Upper lobe of right lung (tissue), 1 donor: Measurements from ENCODE around the gene SPTSSB. TPM values are rescaled to one million over a fixed set of nuclear protein-coding genes. Genes with fewer than 3 reads are reported as not detected.
A peak's percentile ranks its signal among the peaks of the same experiment; 100 is the strongest.

Experiments
- ATAC-seq: fragments of 200-7000 bp; cut with Tn5 transposase; one replicate; pipeline ENCODE4 v1.9.1; 2020; ENCODE audit warnings: mild to moderate bottlenecking, moderate library complexity
- DNase-seq: peaks from one replicate; pipeline ENCODE4 v3.0.0-alpha.2; 2020
- H3K27ac ChIP-seq: fragments of 200-600 bp; one replicate; pipeline ENCODE4 v1.8.0; 2022
- H3K27me3 ChIP-seq: fragments of 200-600 bp; one replicate; pipeline ENCODE4 v1.8.0; 2022; ENCODE audit warnings: mild to moderate bottlenecking
- H3K36me3 ChIP-seq: fragments of 200-600 bp; one replicate; pipeline ENCODE4 v1.8.0; 2022
- H3K4me1 ChIP-seq: fragments of 200-600 bp; one replicate; pipeline ENCODE4 v1.8.0; 2022
- H3K4me3 ChIP-seq: fragments of 200-600 bp; one replicate; pipeline ENCODE4 v1.8.0; 2022; ENCODE audit warnings: mild to moderate bottlenecking
- H3K9me3 ChIP-seq: fragments of 200-600 bp; one replicate; pipeline ENCODE4 v1.8.0; 2022
- intact Hi-C: fragments of 100-400 bp; cut with DNase I; formaldehyde crosslinking; loops from one replicate; pipeline ENCODE4 v1.11.0; 2022
- total RNA-seq: library from RNA; stranded (reverse); fragmentation: NEBNext Ultra II Directional; extraction: Animal tissue kit (Norgen Biotek cat#: 25700); gene quantifications from one replicate; pipeline ENCODE4 v1.2.1, GENCODE V29; 2021
- TF ChIP-seq, protein P1 (sequence below): fragments of 200-600 bp; IDR thresholded peaks from one replicate; pipeline ENCODE4 v1.8.0; 2022; ENCODE audit warnings: antibody characterized with exemption
- donor health status: DM: no; HTN: yes; CAD: no; lungs with severe emphysema.

The SPTSSB gene
- total RNA-seq, 1 donor from 2014 or later: not detected

DNA sequence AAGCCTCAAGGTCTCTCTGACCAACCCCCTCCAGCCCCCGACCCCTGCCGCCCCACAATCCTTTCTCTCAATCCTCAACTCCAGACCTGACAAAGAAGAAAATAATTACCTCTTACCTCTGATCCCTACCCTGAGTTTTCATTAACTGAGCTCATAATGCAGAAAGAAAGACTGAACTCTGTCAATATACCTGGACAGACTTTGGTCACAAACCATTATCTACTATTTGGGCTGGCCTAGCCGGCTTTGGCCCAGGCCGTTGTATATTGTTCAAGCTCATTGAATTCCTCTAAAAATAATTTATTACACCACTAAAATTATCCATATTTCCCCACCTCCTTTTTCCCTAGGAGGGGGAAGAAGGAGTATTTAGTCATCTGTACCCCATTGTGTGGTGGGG is 29.3 kb upstream of the SPTSSB start:
- TF ChIP-seq, protein P1, sequence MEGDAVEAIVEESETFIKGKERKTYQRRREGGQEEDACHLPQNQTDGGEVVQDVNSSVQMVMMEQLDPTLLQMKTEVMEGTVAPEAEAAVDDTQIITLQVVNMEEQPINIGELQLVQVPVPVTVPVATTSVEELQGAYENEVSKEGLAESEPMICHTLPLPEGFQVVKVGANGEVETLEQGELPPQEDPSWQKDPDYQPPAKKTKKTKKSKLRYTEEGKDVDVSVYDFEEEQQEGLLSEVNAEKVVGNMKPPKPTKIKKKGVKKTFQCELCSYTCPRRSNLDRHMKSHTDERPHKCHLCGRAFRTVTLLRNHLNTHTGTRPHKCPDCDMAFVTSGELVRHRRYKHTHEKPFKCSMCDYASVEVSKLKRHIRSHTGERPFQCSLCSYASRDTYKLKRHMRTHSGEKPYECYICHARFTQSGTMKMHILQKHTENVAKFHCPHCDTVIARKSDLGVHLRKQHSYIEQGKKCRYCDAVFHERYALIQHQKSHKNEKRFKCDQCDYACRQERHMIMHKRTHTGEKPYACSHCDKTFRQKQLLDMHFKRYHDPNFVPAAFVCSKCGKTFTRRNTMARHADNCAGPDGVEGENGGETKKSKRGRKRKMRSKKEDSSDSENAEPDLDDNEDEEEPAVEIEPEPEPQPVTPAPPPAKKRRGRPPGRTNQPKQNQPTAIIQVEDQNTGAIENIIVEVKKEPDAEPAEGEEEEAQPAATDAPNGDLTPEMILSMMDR: no peak
- H3K4me1 ChIP-seq: no peaks in the 10 kb centered on the region
- ATAC-seq (no peak), DNase-seq (no peak)
- H3K36me3 ChIP-seq: no peaks in the 10 kb centered on the region
- no peak overlapping the region for H3K4me3 ChIP-seq
- H3K27me3 ChIP-seq: no peaks in the 10 kb centered on the region
- H3K9me3 ChIP-seq: no peaks in the 10 kb centered on the region
- intact Hi-C loops: no loop called here
- H3K27ac ChIP-seq: no peak overlapping the region

DNA sequence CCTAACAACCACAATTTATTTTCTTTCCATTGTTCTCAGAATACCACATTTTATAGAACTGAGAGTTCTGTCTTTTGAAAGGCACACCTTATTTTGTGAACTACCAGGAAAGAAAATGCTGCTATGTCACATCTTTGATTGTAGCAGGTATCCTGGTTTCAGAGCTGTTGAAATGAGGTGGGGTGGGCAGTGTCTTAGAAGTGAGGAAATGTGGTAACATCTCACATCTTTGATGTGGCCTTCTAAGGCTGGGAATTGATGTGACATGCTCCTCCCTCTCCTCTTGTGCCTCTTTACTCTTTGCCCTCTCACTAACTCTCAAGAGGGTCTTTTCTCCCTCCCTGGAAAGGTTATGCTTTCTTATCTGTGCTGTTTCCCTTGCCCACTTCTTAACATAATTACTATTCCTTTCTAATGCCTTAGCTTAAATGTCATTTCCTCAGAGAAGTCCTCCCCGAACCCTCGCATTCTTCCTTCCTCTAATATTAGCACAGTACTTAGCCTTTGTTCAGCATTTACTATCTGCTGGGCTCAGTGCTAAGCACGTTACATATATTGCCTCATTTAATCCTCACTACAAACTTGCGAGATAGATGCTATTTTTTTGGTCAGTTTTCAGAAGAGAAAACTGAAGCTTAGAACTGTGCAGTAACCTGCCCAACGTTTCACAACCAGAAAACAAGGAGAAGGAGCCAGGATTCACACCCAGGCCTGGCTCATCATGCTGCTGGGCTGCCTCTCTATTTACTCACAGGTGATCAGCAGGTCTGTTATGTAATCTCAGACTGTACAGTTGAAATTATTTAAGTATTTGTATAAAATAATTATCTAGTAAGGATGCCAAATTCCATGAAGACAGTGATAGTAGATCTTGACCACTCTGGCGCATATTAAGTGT is 24.0 kb upstream of the SPTSSB start:
- DNase-seq (no peak), ATAC-seq (peak; percentile 41)
- TF ChIP-seq, protein P1: no peak
- Histone ChIP-seq H3K4me1 (no peaks in the 10 kb centered on the region), H3K27ac (no peak overlapping the region), H3K36me3 (no peaks in the 10 kb centered on the region), H3K4me3 (no peak overlapping the region), H3K27me3 (peaks cover 6% of the 10 kb centered on the region), H3K9me3 (no peaks in the 10 kb centered on the region)
- intact Hi-C loops: no loop called here

DNA sequence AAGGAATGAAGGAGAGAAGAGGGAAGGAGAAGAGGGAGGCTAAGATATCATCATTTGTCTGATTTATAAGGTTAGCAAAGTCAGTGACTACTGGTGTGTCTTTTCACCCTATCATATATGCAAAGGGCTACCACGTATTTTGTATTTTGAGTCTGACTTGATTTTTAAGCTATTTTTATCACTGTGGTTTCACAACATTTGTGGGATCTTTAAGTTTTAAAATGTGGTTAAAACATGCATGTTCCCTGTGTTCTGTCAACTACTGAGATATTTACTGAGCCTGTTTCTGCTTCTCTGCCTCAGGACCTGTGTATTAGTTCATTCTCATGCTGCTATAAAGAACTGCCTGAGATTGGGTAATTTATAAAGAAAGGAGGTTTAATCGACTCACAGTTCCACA is 22.5 kb upstream of the SPTSSB start:
- H3K4me1 ChIP-seq: no peaks in the 10 kb centered on the region
- H3K4me3 ChIP-seq: no peak overlapping the region
- ATAC-seq (no peak), DNase-seq (no peak)
- no peaks in the 10 kb centered on the region for H3K36me3 ChIP-seq
- no peaks in the 10 kb centered on the region for H3K9me3 ChIP-seq
- TF ChIP-seq, protein P1: no peak
- H3K27me3 ChIP-seq: peaks cover 6% of the 10 kb centered on the region
- intact Hi-C loops: no loop called here
- H3K27ac ChIP-seq: no peak overlapping the region

DNA sequence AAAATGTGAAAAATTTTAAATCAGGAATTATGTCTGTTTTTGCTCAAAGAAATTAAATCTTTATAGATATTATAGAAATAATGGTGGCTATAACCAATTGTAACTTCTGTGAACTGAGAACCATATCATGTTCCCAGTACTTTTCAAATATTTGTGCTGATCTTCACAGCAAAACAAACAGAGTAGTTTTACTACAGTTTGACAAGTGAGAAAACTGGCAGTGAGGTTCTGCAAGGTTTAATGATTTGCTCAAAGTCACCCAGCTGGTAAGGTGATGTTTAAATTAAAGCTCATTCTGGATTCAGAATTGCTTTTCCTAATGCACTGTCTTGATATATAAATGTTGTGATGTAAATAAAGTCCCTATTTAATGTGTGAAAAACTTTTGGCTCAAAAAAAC is 22.0 kb upstream of the SPTSSB start:
- no peaks in the 10 kb centered on the region for H3K4me1 ChIP-seq
- intact Hi-C loops: no loop called here
- no peaks in the 10 kb centered on the region for H3K9me3 ChIP-seq
- no peak for ATAC-seq
- no peaks in the 10 kb centered on the region for H3K36me3 ChIP-seq
- TF ChIP-seq, protein P1: no peak
- peaks cover 6% of the 10 kb centered on the region for H3K27me3 ChIP-seq
- no peak overlapping the region for H3K27ac ChIP-seq
- DNase-seq: no peak
- no peak overlapping the region for H3K4me3 ChIP-seq

DNA sequence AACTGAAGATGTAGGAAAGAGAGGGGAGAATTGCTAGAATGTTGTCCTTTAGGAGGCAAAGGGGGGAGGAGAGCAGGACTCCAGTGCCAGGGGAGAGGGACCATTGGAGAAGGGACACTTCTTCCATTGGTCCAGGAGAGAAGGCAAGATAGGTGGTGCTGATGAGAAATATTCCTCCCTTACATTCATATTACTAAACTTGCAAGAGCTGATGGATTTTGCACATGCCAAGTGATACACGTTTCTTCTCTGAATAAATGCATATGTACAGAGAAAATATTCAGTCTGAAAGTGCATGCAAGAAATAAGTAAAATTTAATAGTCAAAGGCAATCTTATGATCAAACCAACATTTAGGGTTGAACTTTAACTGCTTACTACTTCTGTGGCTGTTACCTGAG is 21.5 kb upstream of the SPTSSB start:
- Histone ChIP-seq H3K27ac (no peak overlapping the region), H3K36me3 (no peaks in the 10 kb centered on the region), H3K9me3 (no peaks in the 10 kb centered on the region), H3K4me1 (no peaks in the 10 kb centered on the region), H3K4me3 (no peak overlapping the region), H3K27me3 (peaks cover 6% of the 10 kb centered on the region)
- TF ChIP-seq, protein P1: no peak
- intact Hi-C loops: no loop called here
- no peak for DNase-seq
- no peak for ATAC-seq
